Trophoblast cell (in vitro differentiated cells and primary cell): Measurements from ENCODE around the gene CBY2.

ENCODE experiments used
- DNase-seq, 2 donors: peaks; one replicate each; pipeline ENCODE4 v3.0.0-alpha.2; 2016
- H2AFZ ChIP-seq: 2 replicates; pipeline ENCODE4 v1.6.1; 2013; ENCODE audit warnings: low read length, moderate library complexity, mild to moderate bottlenecking; ENCODE audit not compliant: insufficient read depth, poor library complexity
- H2AK5ac ChIP-seq: 2 replicates; pipeline ENCODE4 v1.6.1; 2013; ENCODE audit warnings: mild to moderate bottlenecking, low read length
- H2BK120ac ChIP-seq: 2 replicates; pipeline ENCODE4 v1.6.1; 2013; ENCODE audit warnings: low read length, mild to moderate bottlenecking, moderate library complexity; ENCODE audit not compliant: insufficient read depth, poor library complexity
- H2BK12ac ChIP-seq: 2 replicates; pipeline ENCODE4 v1.6.1; 2013; ENCODE audit warnings: mild to moderate bottlenecking, low read length, moderate library complexity
- H2BK5ac ChIP-seq: 2 replicates; pipeline ENCODE4 v1.6.1; 2013; ENCODE audit warnings: low read length, low read depth, moderate library complexity, mild to moderate bottlenecking; ENCODE audit not compliant: poor library complexity
- H3K14ac ChIP-seq: 2 replicates; pipeline ENCODE4 v1.6.1; 2013; ENCODE audit warnings: mild to moderate bottlenecking, low read length
- H3K18ac ChIP-seq: 2 replicates; pipeline ENCODE4 v1.6.1; 2013; ENCODE audit warnings: mild to moderate bottlenecking, low read length
- H3K23ac ChIP-seq: 2 replicates; pipeline ENCODE4 v1.6.1; 2013; ENCODE audit warnings: low read length
- H3K27ac ChIP-seq: 2 replicates; pipeline ENCODE4 v1.5.1; 2013; ENCODE audit warnings: low read depth, mild to moderate bottlenecking, inconsistent platforms, low read length, moderate library complexity
- H3K27me3 ChIP-seq: 2 replicates; pipeline ENCODE4 v1.6.1; 2013; ENCODE audit warnings: inconsistent platforms, mild to moderate bottlenecking, low read length, moderate library complexity; ENCODE audit not compliant: insufficient read depth
- H3K36me3 ChIP-seq, 2 experiments: 1 replicate in 1 of 2; 2 replicates in 1 of 2; pipeline ENCODE4 v1.6.1; 2013; ENCODE audit warnings: low read length in 2 of 2, mild to moderate bottlenecking in 2 of 2, moderate library complexity in 1 of 2; ENCODE audit not compliant: insufficient read depth in 2 of 2, control insufficient read depth in 1 of 2
- H3K4ac ChIP-seq: 2 replicates; pipeline ENCODE4 v1.6.1; 2013; ENCODE audit warnings: low read depth, mild to moderate bottlenecking, low read length, moderate library complexity
- H3K4me1 ChIP-seq, 2 experiments: 1 replicate in 1 of 2; 2 replicates in 1 of 2; pipeline ENCODE4 v1.6.1; 2013; ENCODE audit warnings: low read length in 2 of 2, mild to moderate bottlenecking in 2 of 2, moderate library complexity in 1 of 2; ENCODE audit not compliant: insufficient read depth in 2 of 2, control insufficient read depth in 1 of 2
- H3K4me2 ChIP-seq: 2 replicates; pipeline ENCODE4 v1.6.1; 2013; ENCODE audit warnings: inconsistent platforms, mild to moderate bottlenecking, low read length, moderate library complexity
- H3K4me3 ChIP-seq: 2 replicates; pipeline ENCODE4 v1.5.1; 2013; ENCODE audit warnings: mild to moderate bottlenecking, low read depth, low read length, inconsistent platforms
- H3K79me1 ChIP-seq: one replicate; pipeline ENCODE4 v1.6.1; 2013; ENCODE audit warnings: low read length
- H3K79me2 ChIP-seq: 2 replicates; pipeline ENCODE4 v1.6.1; 2013; ENCODE audit warnings: low read length, mild to moderate bottlenecking; ENCODE audit not compliant: control insufficient read depth, insufficient read depth, poor library complexity
- H3K9ac ChIP-seq: 2 replicates; pipeline ENCODE4 v1.6.1; 2013; ENCODE audit warnings: mild to moderate bottlenecking, low read length
- H3K9me3 ChIP-seq: 2 replicates; pipeline ENCODE4 v1.6.1; 2013; ENCODE audit warnings: low read depth, mild to moderate bottlenecking, control low read depth, inconsistent platforms, low read length; ENCODE audit not compliant: insufficient read depth
- H4K12ac ChIP-seq: 2 replicates; pipeline ENCODE4 v1.6.1; 2013; ENCODE audit warnings: low read depth, mild to moderate bottlenecking, low read length, moderate library complexity
- H4K8ac ChIP-seq: 2 replicates; pipeline ENCODE4 v1.6.1; 2013; ENCODE audit warnings: low read depth, mild to moderate bottlenecking, low read length, moderate library complexity
- H4K91ac ChIP-seq: one replicate; pipeline ENCODE4 v1.6.1; 2013; ENCODE audit warnings: low read depth, mild to moderate bottlenecking, low read length, moderate library complexity
- WGBS: extraction: QIAGEN DNeasy Blood & Tissue Kit; methylation state at CpG from one replicate; pipeline ENCODE4 v1.1.7; 2013; ENCODE audit warnings: missing lambda C conversion rate; ENCODE audit not compliant: insufficient read length, insufficient coverage; ENCODE audit errors: extremely low coverage; 5-methylcytosine and 5-hydroxymethylcytosine counted together

Gene CBY2

DNA sequence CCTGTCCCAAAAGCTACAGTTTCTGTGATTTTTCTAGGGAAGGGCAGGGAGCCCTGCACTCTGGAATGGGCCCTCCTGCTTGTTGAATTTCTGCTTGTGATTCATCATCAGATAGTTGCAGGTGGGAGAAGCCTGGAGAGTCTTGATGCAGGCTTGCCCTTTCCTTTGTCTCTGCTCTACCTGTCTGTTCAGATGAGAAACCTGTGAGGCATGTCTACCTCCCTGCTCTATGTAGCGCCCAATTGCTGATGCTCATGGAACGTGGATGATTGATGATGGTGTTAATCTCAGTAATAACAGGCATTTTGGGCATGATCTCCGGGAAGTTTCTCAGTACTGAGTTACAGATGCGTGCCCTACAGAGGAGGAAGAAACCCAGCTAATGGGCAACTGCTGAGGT is 10.9 kb upstream of the CBY2 start:
- H2BK12ac ChIP-seq = no peak overlapping the region
- no peak overlapping the region for H3K9ac ChIP-seq
- no peaks in the 10 kb centered on the region for H3K4me1 ChIP-seq
- H2AFZ ChIP-seq = no peak overlapping the region
- no peaks in the 10 kb centered on the region for H3K9me3 ChIP-seq
- WGBS = no CpG with 5 or more reads among the region's 4 CpGs
- H3K36me3 ChIP-seq = no peaks in the 10 kb centered on the region
- H3K4me3 ChIP-seq = no peak overlapping the region
- no peak overlapping the region for H3K14ac ChIP-seq
- H4K8ac ChIP-seq = no peak overlapping the region
- no peak overlapping the region for H3K18ac ChIP-seq
- no peaks in the 10 kb centered on the region for H3K27me3 ChIP-seq
- no peaks in the 10 kb centered on the region for H3K79me1 ChIP-seq
- H2AK5ac ChIP-seq = no peak overlapping the region
- no peak overlapping the region for H4K12ac ChIP-seq
- H2BK5ac ChIP-seq = no peak overlapping the region
- H3K23ac ChIP-seq = no peak overlapping the region
- no peak overlapping the region for H4K91ac ChIP-seq
- H3K4me2 ChIP-seq = no peak overlapping the region
- H3K27ac ChIP-seq = no peak overlapping the region
- H3K79me2 ChIP-seq = no peaks in the 10 kb centered on the region
- no peak overlapping the region for H2BK120ac ChIP-seq
- H3K4ac ChIP-seq = no peak overlapping the region
- peak; percentile 33 to 70 for DNase-seq

DNA sequence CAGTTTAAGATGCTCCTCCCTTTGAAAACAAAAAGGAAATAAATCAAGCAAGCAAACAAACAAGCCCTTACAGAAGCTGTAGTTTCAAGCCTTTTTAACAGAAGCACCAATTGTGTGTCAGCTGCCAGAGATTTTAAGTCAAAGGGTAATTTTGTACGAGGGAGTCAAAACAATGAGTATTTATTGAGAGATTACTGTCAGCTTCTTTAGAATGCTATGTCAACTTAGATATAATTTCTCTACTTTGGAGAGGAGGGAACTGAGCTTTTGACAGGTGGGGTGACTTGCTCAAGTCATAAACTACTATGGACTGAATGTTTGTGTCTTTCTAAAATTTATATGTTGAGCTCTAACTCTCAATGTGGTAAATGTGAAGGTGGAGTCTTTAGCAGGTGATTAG is 10.5 kb upstream of the CBY2 start:
- Histone ChIP-seq H2BK12ac (no peak overlapping the region), H3K23ac (no peak overlapping the region), H3K4ac (no peak overlapping the region), H3K79me2 (no peaks in the 10 kb centered on the region), H2AFZ (no peak overlapping the region), H2AK5ac (no peak overlapping the region), H3K27ac (no peak overlapping the region), H3K18ac (no peak overlapping the region), H3K14ac (no peak overlapping the region), H4K91ac (no peak overlapping the region), H3K36me3 (no peaks in the 10 kb centered on the region), H3K27me3 (no peaks in the 10 kb centered on the region), H3K4me1 (no peaks in the 10 kb centered on the region), H4K12ac (no peak overlapping the region), H3K4me2 (no peak overlapping the region), H2BK120ac (no peak overlapping the region), H2BK5ac (no peak overlapping the region), H3K9me3 (no peaks in the 10 kb centered on the region), H3K79me1 (no peaks in the 10 kb centered on the region), H3K4me3 (no peak overlapping the region), H3K9ac (no peak overlapping the region), H4K8ac (no peak overlapping the region)
- no CpG with 5 or more reads among the region's 1 CpG for WGBS
- DNase-seq = no peak

DNA sequence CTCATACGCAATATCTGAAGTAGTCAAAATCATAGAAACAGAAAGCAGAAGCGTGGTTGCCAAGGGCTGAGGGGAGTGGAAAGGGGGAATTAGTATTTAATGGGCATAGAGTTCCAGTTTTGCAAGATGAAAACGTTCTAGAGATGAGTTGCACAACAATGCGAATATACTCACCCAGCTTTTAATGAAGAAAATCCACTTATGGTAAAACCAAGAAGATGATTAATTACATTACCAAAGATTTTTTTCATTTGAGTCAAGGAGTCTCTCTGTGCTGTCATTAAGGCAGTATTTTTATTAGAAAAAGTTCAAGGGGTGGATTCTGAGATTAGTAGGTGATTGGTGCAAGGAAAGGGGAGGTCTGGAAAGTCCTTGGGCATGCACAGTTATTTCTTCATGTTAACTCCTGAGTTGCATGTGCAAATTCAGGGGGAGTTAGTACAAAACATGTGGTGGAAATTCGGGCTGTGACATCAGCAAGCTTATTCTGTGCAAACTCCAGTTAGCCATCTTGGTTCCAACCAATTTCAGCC is 6.9 kb upstream of the CBY2 start:
- no peak overlapping the region for H3K18ac ChIP-seq
- no peaks in the 10 kb centered on the region for H3K79me1 ChIP-seq
- H3K27me3 ChIP-seq = no peaks in the 10 kb centered on the region
- H3K9ac ChIP-seq = no peak overlapping the region
- H3K14ac ChIP-seq = no peak overlapping the region
- no peaks in the 10 kb centered on the region for H3K79me2 ChIP-seq
- no peak overlapping the region for H4K8ac ChIP-seq
- H2BK12ac ChIP-seq = no peak overlapping the region
- no peak overlapping the region for H3K23ac ChIP-seq
- H4K12ac ChIP-seq = no peak overlapping the region
- H3K9me3 ChIP-seq = no peaks in the 10 kb centered on the region
- H3K4me3 ChIP-seq = no peak overlapping the region
- no peak overlapping the region for H4K91ac ChIP-seq
- H2BK120ac ChIP-seq = no peak overlapping the region
- no peak overlapping the region for H2BK5ac ChIP-seq
- no peak overlapping the region for H3K4me2 ChIP-seq
- WGBS = no CpG with 5 or more reads among the region's 5 CpGs
- H3K27ac ChIP-seq = no peak overlapping the region
- H3K4me1 ChIP-seq = no peaks in the 10 kb centered on the region
- H2AK5ac ChIP-seq = no peak overlapping the region
- DNase-seq = peak in 1 of 2 donors; percentile 3
- H3K4ac ChIP-seq = no peak overlapping the region
- no peaks in the 10 kb centered on the region for H3K36me3 ChIP-seq
- no peak overlapping the region for H2AFZ ChIP-seq

DNA sequence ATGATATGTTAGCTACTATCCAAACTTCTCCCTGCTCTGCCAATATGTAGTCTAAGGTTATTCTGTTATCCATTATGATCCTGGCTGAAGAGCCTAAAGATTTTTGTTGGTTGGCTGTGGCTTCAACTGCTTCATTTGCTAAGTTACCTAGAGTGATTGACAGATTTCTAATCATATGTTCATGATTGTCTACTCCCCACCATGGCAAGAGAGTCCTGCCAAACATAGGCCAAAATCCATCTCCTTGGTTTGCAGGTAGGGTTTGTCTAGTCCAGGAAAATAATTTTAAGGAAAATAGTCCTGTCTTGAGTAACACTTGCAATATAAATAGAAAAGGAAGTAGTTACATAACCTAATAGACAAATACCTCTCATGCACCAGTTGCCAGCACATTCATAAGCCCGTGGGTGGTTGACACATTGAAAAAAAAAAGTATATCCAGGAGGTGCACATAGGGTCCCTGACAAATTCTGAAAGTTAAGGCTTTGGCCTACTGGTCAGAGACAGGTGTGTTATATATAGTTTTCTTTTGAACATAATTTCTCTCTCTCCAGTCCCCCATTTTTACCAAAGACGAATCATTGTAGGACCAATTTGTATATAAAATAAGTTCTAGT is 5.4 kb upstream of the CBY2 start:
- H3K79me1 ChIP-seq = no peaks in the 10 kb centered on the region
- H4K91ac ChIP-seq = no peak overlapping the region
- DNase-seq = no peak
- no peak overlapping the region for H2BK5ac ChIP-seq
- no peaks in the 10 kb centered on the region for H3K27me3 ChIP-seq
- H3K36me3 ChIP-seq = no peaks in the 10 kb centered on the region
- H3K27ac ChIP-seq = no peak overlapping the region
- H3K4me2 ChIP-seq = no peak overlapping the region
- no peak overlapping the region for H2AK5ac ChIP-seq
- H2BK120ac ChIP-seq = no peak overlapping the region
- H2BK12ac ChIP-seq = no peak overlapping the region
- no peak overlapping the region for H4K12ac ChIP-seq
- H3K14ac ChIP-seq = no peak overlapping the region
- no peak overlapping the region for H3K4ac ChIP-seq
- H4K8ac ChIP-seq = no peak overlapping the region
- H3K18ac ChIP-seq = no peak overlapping the region
- H3K23ac ChIP-seq = no peak overlapping the region
- WGBS = no CpG with 5 or more reads among the region's 2 CpGs
- H3K4me3 ChIP-seq = no peak overlapping the region
- no peak overlapping the region for H3K9ac ChIP-seq
- H3K9me3 ChIP-seq = no peaks in the 10 kb centered on the region
- H3K79me2 ChIP-seq = no peaks in the 10 kb centered on the region
- no peaks in the 10 kb centered on the region for H3K4me1 ChIP-seq
- H2AFZ ChIP-seq = no peak overlapping the region
